Motor neuron (in vitro differentiated cells): ENCODE data around the gene CLDN16. TPM values are rescaled to one million over a fixed set of nuclear protein-coding genes. Genes with fewer than 3 reads are reported as not detected.

ENCODE experiments used
- ATAC-seq, 8 experiments: fragments of 200-7000 bp; cut with Tn5 transposase; replicated peaks in 6 of 8; 2 replicates each; pipeline ENCODE4 v1.8.0; 2021; ENCODE audit warnings: mild to moderate bottlenecking in 8 of 8, moderate library complexity in 8 of 8
- H3K27ac ChIP-seq, 2 donors: fragments of 250-450 bp; sonication (Bioruptor Pico); 2 replicates each; pipeline ENCODE4 v1.9.0; 2021; ENCODE audit warnings: antibody characterized with exemption in 2 of 2, mild to moderate bottlenecking in 2 of 2, moderate library complexity in 1 of 2
- H3K4me1 ChIP-seq, 2 donors: fragments of 250-450 bp; sonication (Bioruptor Pico); replicated peaks in 1 of 2; 2 replicates each; pipeline ENCODE4 v1.6.1; 2021; ENCODE audit warnings: antibody characterized with exemption in 2 of 2, mild to moderate bottlenecking in 2 of 2, moderate library complexity in 1 of 2
- H3K4me3 ChIP-seq, 5 donors: fragments of 250-450 bp; sonication (Bioruptor Pico); 2 replicates each; pipeline ENCODE4 v1.9.0; 2021; ENCODE audit warnings: antibody characterized with exemption in 5 of 5, mild to moderate bottlenecking in 5 of 5, moderate library complexity in 4 of 5
- WGBS, 10 experiments: fragments of 450-650 bp; shearing (Covaris generic); methylation state at CpG; one replicate each; pipeline ENCODE4 v1.0.0; 2022; 5-methylcytosine and 5-hydroxymethylcytosine counted together
- in situ Hi-C, 9 experiments: fragments of 400-800 bp; cut with MboI; loops; one replicate each; pipeline ENCODE4 v1.15.0; 2021; ENCODE audit warnings: low sequenced_read_pairs in 9 of 9, low pct_unique_long_range_greater_than_20kb in 2 of 9; ENCODE audit not compliant: unreplicated experiment in 9 of 9
- total RNA-seq, 8 experiments: library from RNA; unstranded; fragments of 300-600 nt; gene quantifications; 2 replicates each; pipeline versions ENCODE4 v1.2.3 to v1.2.4, GENCODE V29; 2022

The CLDN16 gene
- total RNA-seq, 8 experiments from 2014 or later: 0.05 to 0.21 (median 0.12) TPM; not detected in 4

- Histone ChIP-seq H3K4me1 (no peaks in the 10 kb centered on the region), H3K27ac (no peak overlapping the region), H3K4me3 (no peak overlapping the region)
- in situ Hi-C loops: loop anchor here in 2 of 9 experiments (25.0 kb wide), 2 partner anchors 217 to 467 kb away; no protein-coding TSS in a partner anchor
- peak in 3 of 8 experiments; percentile 32 to 43 (median 40) for ATAC-seq
- WGBS, 10 experiments: 53 to 100% (median 84%) methylated on average over 1 to 2 of the region's 2 CpGs; no CpG with 5 or more reads in 1 of the 10 experiments
Observed at GRCh38 chr3:190429681-190430080, 41.7 kb downstream of the CLDN16 start.

GRCh38 chr3:190430906-190431305 is 42.9 kb downstream of the CLDN16 start:
- 39 to 100% (median 61%) methylated on average over 1 to 2 of the region's 2 CpGs for WGBS, 10 experiments
- in situ Hi-C loops: loop anchor here in 2 of 9 experiments (25.0 kb wide), 2 partner anchors 219 to 469 kb away; no protein-coding TSS in a partner anchor
- no peak overlapping the region for H3K4me3 ChIP-seq
- no peak overlapping the region for H3K27ac ChIP-seq
- no peaks in the 10 kb centered on the region for H3K4me1 ChIP-seq
- no peak for ATAC-seq

- in situ Hi-C loops: loop anchor here in 2 of 9 experiments (25.0 kb wide), 2 partner anchors 220 to 470 kb away; no protein-coding TSS in a partner anchor
- no peak overlapping the region for H3K27ac ChIP-seq
- H3K4me3 ChIP-seq: no peak overlapping the region
- ATAC-seq: peak in 2 of 8 experiments; percentile 19 to 53
- no peaks in the 10 kb centered on the region for H3K4me1 ChIP-seq
Observed at GRCh38 chr3:190432216-190432615, 44.3 kb downstream of the CLDN16 start.

GRCh38 chr3:190433626-190434025 is 45.7 kb downstream of the CLDN16 start:
- in situ Hi-C loops: loop anchor here in 2 of 9 experiments (25.0 kb wide), 2 partner anchors 221 to 471 kb away; no protein-coding TSS in a partner anchor
- Histone ChIP-seq H3K4me1 (no peaks in the 10 kb centered on the region), H3K4me3 (no peak overlapping the region), H3K27ac (no peak overlapping the region)
- 14 to 100% (median 84%) methylated on average over 1 to 4 of the region's 4 CpGs; no CpG with 5 or more reads in 6 of the 10 experiments for WGBS, 10 experiments
- ATAC-seq: no peak

- H3K4me3 ChIP-seq: no peak overlapping the region
- H3K27ac ChIP-seq: no peak overlapping the region
- no peaks in the 10 kb centered on the region for H3K4me1 ChIP-seq
- in situ Hi-C loops: loop anchor here in 2 of 9 experiments (25.0 kb wide), 2 partner anchors 223 to 473 kb away; no protein-coding TSS in a partner anchor
- 17 to 92% (median 70%) methylated on average over 1 to 3 of the region's 3 CpGs; no CpG with 5 or more reads in 3 of the 10 experiments for WGBS, 10 experiments
- ATAC-seq: no peak
Observed at GRCh38 chr3:190435618-190436017, 47.7 kb downstream of the CLDN16 start.

- Histone ChIP-seq H3K4me1 (no peaks in the 10 kb centered on the region), H3K4me3 (no peak overlapping the region), H3K27ac (no peak overlapping the region)
- in situ Hi-C loops: loop anchor here in 2 of 9 experiments (25.0 kb wide), 2 partner anchors 224 to 474 kb away; no protein-coding TSS in a partner anchor
- 100% methylated on average over 1 to 2 of the region's 2 CpGs; no CpG with 5 or more reads in 6 of the 10 experiments for WGBS, 10 experiments
- no peak for ATAC-seq
Observed at GRCh38 chr3:190436331-190436730, 48.4 kb downstream of the CLDN16 start.

- in situ Hi-C loops: loop anchor here in 2 of 9 experiments (25.0 kb wide), 2 partner anchors 230 to 480 kb away; no protein-coding TSS in a partner anchor
- WGBS, 10 experiments: 36 to 100% (median 100%) methylated on average over 1 of the region's 1 CpG; no CpG with 5 or more reads in 3 of the 10 experiments
Observed at GRCh38 chr3:190442240-190442639, 54.3 kb downstream of the CLDN16 start.

GRCh38 chr3:190443257-190443656 is 55.3 kb downstream of the CLDN16 start:
- Histone ChIP-seq H3K4me3 (no peak overlapping the region), H3K27ac (no peak overlapping the region), H3K4me1 (peaks cover 0 to 2% of the 10 kb centered on the region in 2 donors)
- WGBS, 10 experiments: 44 to 95% (median 76%) methylated on average over 1 to 3 of the region's 3 CpGs
- no peak for ATAC-seq
- in situ Hi-C loops: loop anchor here in 2 of 9 experiments (25.0 kb wide), 2 partner anchors 231 to 481 kb away; no protein-coding TSS in a partner anchor

More at GRCh38 chr3:190442240-190442639, 54.3 kb downstream of the CLDN16 start:
- no peak overlapping the region for H3K27ac ChIP-seq
- H3K4me3 ChIP-seq: no peak overlapping the region
- ATAC-seq: no peak
- no peaks in the 10 kb centered on the region for H3K4me1 ChIP-seq

- WGBS, 10 experiments: 70 to 100% (median 93%) methylated on average over 2 to 6 of the region's 6 CpGs
- in situ Hi-C loops: loop anchor here in 2 of 9 experiments (25.0 kb wide), 2 partner anchors 232 to 482 kb away; no protein-coding TSS in a partner anchor
- Histone ChIP-seq H3K4me1 (peaks cover 0 to 2% of the 10 kb centered on the region in 2 donors), H3K4me3 (no peak overlapping the region), H3K27ac (no peak overlapping the region)
- ATAC-seq: no peak
Observed at GRCh38 chr3:190444006-190444405, 56.0 kb downstream of the CLDN16 start.

- no peak overlapping the region for H3K27ac ChIP-seq
- in situ Hi-C loops: loop anchor here in 2 of 9 experiments (25.0 kb wide), 2 partner anchors 232 to 482 kb away; no protein-coding TSS in a partner anchor
- 66 to 100% (median 93%) methylated on average over 2 to 3 of the region's 3 CpGs for WGBS, 10 experiments
Observed at GRCh38 chr3:190444576-190445145, 56.7 kb downstream of the CLDN16 start.

GRCh38 chr3:190446573-190447279 is 58.8 kb downstream of the CLDN16 start:
- in situ Hi-C loops: loop anchor here in 2 of 9 experiments (25.0 kb wide), 2 partner anchors 234 to 484 kb away; no protein-coding TSS in a partner anchor
- Histone ChIP-seq H3K27ac (no peak overlapping the region), H3K4me3 (no peak overlapping the region), H3K4me1 (peaks cover 0 to 2% of the 10 kb centered on the region in 2 donors)
- ATAC-seq: no peak
- WGBS, 10 experiments: 58 to 100% (median 84%) methylated on average over 2 to 6 of the region's 6 CpGs

More at GRCh38 chr3:190444576-190445145, 56.7 kb downstream of the CLDN16 start:
- no peak for ATAC-seq
- H3K4me1 ChIP-seq: peaks cover 0 to 2% of the 10 kb centered on the region in 2 donors
- H3K4me3 ChIP-seq: no peak overlapping the region

- 20 to 100% (median 67%) methylated on average over 1 to 2 of the region's 2 CpGs; no CpG with 5 or more reads in 2 of the 10 experiments for WGBS, 10 experiments
- Histone ChIP-seq H3K4me1 (peaks cover 0 to 2% of the 10 kb centered on the region in 2 donors), H3K4me3 (no peak overlapping the region), H3K27ac (no peak overlapping the region)
- in situ Hi-C loops: loop anchor here in 2 of 9 experiments (25.0 kb wide), 2 partner anchors 236 to 486 kb away; no protein-coding TSS in a partner anchor
- ATAC-seq: no peak
Observed at GRCh38 chr3:190448256-190448655, 60.3 kb downstream of the CLDN16 start.
